ENCODE results near the gene SAPCD2. TPM values are rescaled to one million over a fixed set of nuclear protein-coding genes. Genes with fewer than 3 reads are reported as not detected.

SAPCD2 gene
- total RNA-seq, 2 experiments from 2014 or later, result 13.5 to 13.7 TPM

GRCh38 chr9:137068539-137069507 is 1.5 kb downstream of the SAPCD2 start:
- Mint-ChIP-seq H3K36me3 (ENCODE audit: low read depth) (peaks cover 3% of the 10 kb centered on the region), H3K27me3 (peaks cover 1% of the 10 kb centered on the region), H3K4me1 (ENCODE audit: low read depth) (peaks cover 7% of the 10 kb centered on the region), H3K4me3 (peak overlapping the region; percentile 59), H3K27ac (no peak overlapping the region), H3K9me3 (no peaks in the 10 kb centered on the region)
- intact Hi-C loops (cut with micrococcal nuclease), result no loop called here
- POLR2A ChIA-PET, result interaction anchor here (0.6 to 1.7 kb wide), 10 partner anchors 8 to 227 kb away, joined by 3 to 11 read pairs (median 3); partner anchors contain the start of genes AJM1 and MAN1B1
- ATAC-seq, result no peak
- DNase-seq, result no peak
- CTCF ChIA-PET, result interaction anchor here (0.7 to 11.3 kb wide), 33 partner anchors 8 to 309 kb away, joined by 3 to 164 read pairs (median 5); partner anchors contain the start of genes ABCA2, ENTPD2, FUT7 and MAN1B1
- TF ChIP-seq CTCF (IDR thresholded peaks at IDR 0.05), result no peak

GRCh38 chr9:137067860-137068538 is 2.4 kb downstream of the SAPCD2 start:
- peak; percentile 81 for TF ChIP-seq CTCF (IDR thresholded peaks at IDR 0.05)
- peaks cover 7% of the 10 kb centered on the region for H3K4me1 Mint-ChIP-seq (ENCODE audit: low read depth)
- H3K9me3 Mint-ChIP-seq, result no peaks in the 10 kb centered on the region
- intact Hi-C loops (cut with micrococcal nuclease), result no loop called here
- CTCF ChIA-PET, result interaction anchor here (0.7 to 11.3 kb wide), 34 partner anchors 9 to 308 kb away, joined by 3 to 164 read pairs (median 5); partner anchors contain the start of genes ABCA2, ENTPD2, FBXW5 and FUT7
- POLR2A ChIA-PET, result interaction anchor here (0.7 to 1.4 kb wide), 7 partner anchors 9 to 527 kb away, joined by 3 to 10 read pairs (median 3); partner anchors contain the start of genes MAN1B1 and NPDC1
- H3K27me3 Mint-ChIP-seq, result peaks cover 1% of the 10 kb centered on the region
- ATAC-seq (peak; percentile 70), DNase-seq (peak; percentile 89)
- peaks cover 3% of the 10 kb centered on the region for H3K36me3 Mint-ChIP-seq (ENCODE audit: low read depth)
- no peak overlapping the region for H3K27ac Mint-ChIP-seq
- peak overlapping the region; percentile 33 for H3K4me3 Mint-ChIP-seq

GRCh38 chr9:137066096-137066861 is 4.1 kb downstream of the SAPCD2 start:
- intact Hi-C loops (cut with micrococcal nuclease), result no loop called here
- no peak overlapping the region for H3K27ac Mint-ChIP-seq
- ATAC-seq, result no peak
- H3K27me3 Mint-ChIP-seq, result peaks cover 1% of the 10 kb centered on the region
- no peaks in the 10 kb centered on the region for H3K9me3 Mint-ChIP-seq
- DNase-seq, result no peak
- no peak overlapping the region for H3K4me3 Mint-ChIP-seq
- ChIA-PET POLR2A (interaction anchor here (0.7 to 1.1 kb wide), 2 partner anchors 14 to 21 kb away, joined by 3 to 5 read pairs; partner anchors contain the start of gene MAN1B1), CTCF (interaction anchor here (0.9 to 11.3 kb wide), 12 partner anchors 7 to 279 kb away, joined by 3 to 164 read pairs (median 16); partner anchors contain the start of genes ABCA2, ENTPD2, FUT7 and NPDC1)
- peaks cover 7% of the 10 kb centered on the region for H3K4me1 Mint-ChIP-seq (ENCODE audit: low read depth)
- peaks cover 3% of the 10 kb centered on the region for H3K36me3 Mint-ChIP-seq (ENCODE audit: low read depth)
- TF ChIP-seq CTCF (IDR thresholded peaks at IDR 0.05), result no peak

GRCh38 chr9:137065336-137065967 is 4.9 kb downstream of the SAPCD2 start:
- CTCF ChIA-PET, result interaction anchor here (0.7 to 11.3 kb wide), 8 partner anchors 10 to 171 kb away, joined by 3 to 164 read pairs (median 16); partner anchors contain the start of genes ABCA2, ENTPD2, FUT7 and NPDC1
- Mint-ChIP-seq H3K36me3 (ENCODE audit: low read depth) (peaks cover 3% of the 10 kb centered on the region), H3K4me3 (no peak overlapping the region), H3K27me3 (peaks cover 1% of the 10 kb centered on the region), H3K27ac (no peak overlapping the region), H3K4me1 (ENCODE audit: low read depth) (peaks cover 7% of the 10 kb centered on the region), H3K9me3 (no peaks in the 10 kb centered on the region)
- DNase-seq, result no peak
- POLR2A ChIA-PET, result interaction anchor here (0.7 to 1.1 kb wide), 2 partner anchors 13 to 21 kb away, joined by 3 to 5 read pairs; partner anchors contain the start of gene MAN1B1
- no peak for ATAC-seq
- intact Hi-C loops (cut with micrococcal nuclease), result no loop called here
- TF ChIP-seq CTCF (IDR thresholded peaks at IDR 0.05), result no peak
